HG02588 (cell line): Measurements from ENCODE around the gene RANGAP1.

Experiments
- ATAC-seq: cut with Tn5 transposase; IDR thresholded peaks from one replicate; pipeline ENCODE4 v1.9.1; 2021; ENCODE audit warnings: mild to moderate bottlenecking, moderate library complexity; ENCODE audit not compliant: unreplicated experiment

The RANGAP1 gene

GRCh38 chr22:41238570-41239442 lies 47.2 kb downstream of the RANGAP1 start:
- ATAC-seq, result no peak

GRCh38 chr22:41237707-41238569 lies 48.0 kb downstream of the RANGAP1 start:
- ATAC-seq, result peak; percentile 66

- ATAC-seq, result no peak
Measured at GRCh38 chr22:41237036-41237706, 48.8 kb downstream of the RANGAP1 start.

- ATAC-seq, result no peak
Measured at GRCh38 chr22:41234815-41235695, 50.9 kb downstream of the RANGAP1 start.

DNA sequence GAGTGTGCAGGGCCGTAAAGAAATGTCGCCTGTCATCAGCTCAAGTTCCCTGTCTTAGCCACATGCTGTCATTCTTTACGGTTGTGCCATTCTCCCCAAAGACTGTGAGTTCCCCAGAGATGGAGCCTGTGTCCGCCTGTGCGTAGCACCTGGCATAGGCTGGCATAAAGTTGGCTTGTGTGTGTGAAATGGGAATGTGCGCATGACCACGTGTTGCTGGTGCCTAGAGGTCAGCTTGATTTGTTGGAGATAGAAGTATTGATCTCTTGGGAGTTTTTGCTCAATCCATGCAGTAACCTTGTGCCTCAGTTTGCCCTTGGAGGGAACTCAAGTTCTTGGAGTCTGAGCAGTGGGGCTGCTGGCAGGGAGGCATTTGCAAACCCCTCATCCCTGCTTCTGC lies 54.6 kb downstream of the RANGAP1 start:
- no peak for ATAC-seq

- ATAC-seq, result no peak
Measured at GRCh38 chr22:41230401-41230785, 55.6 kb downstream of the RANGAP1 start.

GRCh38 chr22:41229730-41230400 lies 56.1 kb downstream of the RANGAP1 start:
- no peak for ATAC-seq

GRCh38 chr22:41229215-41229614 lies 56.8 kb downstream of the RANGAP1 start:
- ATAC-seq, result no peak

DNA sequence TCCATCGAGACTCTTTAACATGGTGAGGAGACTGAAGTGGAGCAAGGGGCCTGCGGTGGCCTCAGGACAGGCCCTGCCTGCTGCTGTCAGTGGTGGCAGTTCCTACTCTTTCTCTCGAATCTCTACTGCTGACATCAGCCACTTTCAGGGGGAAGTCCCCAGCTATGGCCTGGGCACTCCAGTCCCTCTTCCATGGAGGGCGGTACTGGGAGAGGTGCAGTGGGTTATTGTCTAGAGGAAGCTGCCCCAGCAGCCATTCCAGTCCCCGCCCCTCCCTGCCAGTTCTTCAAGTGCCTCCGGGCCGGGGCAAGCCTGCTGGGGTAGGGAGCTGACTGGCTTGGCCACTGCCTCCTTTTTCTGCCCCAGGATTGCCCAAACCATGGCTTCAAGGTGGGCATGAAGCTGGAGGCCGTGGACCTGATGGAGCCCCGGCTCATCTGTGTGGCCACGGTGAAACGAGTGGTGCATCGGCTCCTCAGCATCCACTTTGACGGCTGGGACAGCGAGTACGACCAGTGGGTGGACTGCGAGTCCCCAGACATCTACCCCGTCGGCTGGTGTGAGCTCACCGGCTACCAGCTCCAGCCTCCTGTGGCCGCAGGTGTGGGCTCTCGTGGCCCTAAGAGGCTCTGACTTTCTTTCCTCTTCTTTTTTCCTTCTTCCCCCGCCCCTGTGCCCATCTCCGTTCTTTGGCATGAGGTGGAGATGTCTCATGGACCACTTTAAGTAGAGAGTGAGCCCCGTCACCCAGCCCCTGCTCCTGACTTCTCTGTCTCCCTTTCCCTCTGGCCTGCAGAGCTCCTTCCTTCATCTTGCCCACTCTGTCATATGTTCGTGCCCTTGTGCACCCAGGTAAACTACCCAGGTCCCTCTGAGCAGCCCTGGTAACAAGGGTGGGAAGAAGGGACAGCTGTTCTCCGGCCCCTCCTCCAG lies 59.0 kb downstream of the RANGAP1 start:
- ATAC-seq, result no peak

DNA sequence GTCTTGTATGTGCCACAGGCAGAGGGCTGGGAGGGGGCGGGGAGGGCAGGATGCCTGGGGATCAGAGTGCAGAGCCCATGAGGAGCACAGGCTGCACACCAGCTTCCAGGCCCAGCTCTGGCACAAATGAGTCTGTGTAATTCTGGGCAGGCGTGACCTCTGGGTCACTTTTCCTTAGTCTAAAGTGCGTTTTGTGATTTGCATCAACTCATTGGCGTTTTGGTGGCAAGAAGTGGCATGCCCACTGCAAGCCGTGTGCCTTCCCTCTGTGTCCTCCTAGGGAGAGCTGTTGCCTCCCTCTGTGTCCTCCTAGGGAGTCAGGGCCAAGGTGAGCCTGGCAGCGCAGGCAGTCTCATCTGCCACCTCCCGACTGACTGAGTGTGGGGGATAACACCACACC lies 62.5 kb downstream of the RANGAP1 start:
- no peak for ATAC-seq

DNA sequence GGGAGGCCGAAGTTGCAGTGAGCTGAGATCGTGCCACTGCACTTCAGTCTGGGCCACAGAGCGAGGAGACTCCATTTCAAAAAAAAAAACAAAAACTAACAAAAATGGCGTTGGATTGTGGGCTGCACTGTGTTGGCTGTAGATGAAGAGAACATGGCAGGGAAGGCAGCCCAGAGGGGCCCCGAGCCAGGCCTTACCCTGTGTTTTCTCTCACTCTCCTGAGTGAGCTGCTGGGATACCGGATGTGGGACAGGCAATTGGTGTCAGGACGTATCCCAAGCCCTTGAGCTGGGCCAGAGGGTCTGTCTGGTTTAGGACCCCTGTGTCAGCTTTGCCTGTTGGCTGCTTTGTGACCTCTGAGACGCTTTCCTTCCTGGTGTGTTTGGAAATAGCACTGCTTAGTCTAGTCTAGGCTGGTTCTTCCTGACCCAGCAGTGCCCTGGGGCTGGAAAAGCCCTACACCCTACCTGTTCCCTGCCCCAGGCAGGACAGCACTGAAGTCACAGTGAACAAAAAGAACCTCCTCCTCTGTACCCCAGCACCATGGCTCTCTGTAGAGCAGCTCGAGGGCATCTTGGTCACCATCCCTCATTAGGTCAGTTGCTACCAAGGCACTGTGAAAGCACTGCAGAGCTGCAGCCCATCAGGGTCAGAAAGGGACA lies 63.0 kb downstream of the RANGAP1 start:
- ATAC-seq, result no peak

GRCh38 chr22:41217553-41218157 lies 68.3 kb downstream of the RANGAP1 start:
- no peak for ATAC-seq

DNA sequence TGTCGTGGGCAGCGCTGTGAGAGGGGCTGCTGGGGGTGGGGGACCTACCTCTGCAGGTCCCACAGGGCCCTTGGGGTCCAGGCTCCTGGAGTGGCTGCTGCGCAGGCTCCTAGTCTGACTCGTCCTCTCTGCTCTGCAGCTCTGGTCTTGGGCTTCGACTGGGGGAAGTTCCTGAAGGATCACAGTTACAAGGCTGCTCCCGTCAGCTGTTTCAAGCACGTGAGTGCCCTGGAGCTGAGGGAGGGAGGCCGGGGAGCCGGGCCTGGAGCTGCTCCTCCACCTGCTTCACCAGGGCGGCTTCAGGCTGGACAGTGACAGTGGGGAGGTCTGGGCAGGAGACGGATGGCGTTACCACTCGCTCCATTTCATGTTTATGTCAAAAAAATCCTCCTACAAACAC lies 69.0 kb downstream of the RANGAP1 start:
- no peak for ATAC-seq

DNA sequence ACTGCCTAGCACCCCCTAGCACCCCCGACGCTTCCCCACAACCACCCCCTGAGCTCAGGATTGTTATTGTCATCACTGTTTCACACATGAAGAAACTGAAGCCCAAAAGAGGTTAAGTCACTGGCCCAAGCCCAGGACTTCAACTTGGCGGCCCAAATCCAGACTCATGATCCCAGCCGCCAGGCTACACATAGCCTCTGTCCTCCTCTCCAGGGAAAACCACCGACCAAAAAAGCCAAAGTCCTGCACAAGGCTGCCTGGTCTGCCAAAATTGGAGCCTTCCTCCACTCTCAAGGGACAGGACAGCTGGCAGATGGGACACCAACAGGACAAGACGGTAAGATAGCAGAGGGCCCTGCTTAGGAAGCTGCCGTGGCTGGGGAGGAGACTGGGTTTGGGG lies 70.1 kb downstream of the RANGAP1 start:
- ATAC-seq, result no peak

GRCh38 chr22:41215409-41215808 lies 70.6 kb downstream of the RANGAP1 start:
- no peak for ATAC-seq

DNA sequence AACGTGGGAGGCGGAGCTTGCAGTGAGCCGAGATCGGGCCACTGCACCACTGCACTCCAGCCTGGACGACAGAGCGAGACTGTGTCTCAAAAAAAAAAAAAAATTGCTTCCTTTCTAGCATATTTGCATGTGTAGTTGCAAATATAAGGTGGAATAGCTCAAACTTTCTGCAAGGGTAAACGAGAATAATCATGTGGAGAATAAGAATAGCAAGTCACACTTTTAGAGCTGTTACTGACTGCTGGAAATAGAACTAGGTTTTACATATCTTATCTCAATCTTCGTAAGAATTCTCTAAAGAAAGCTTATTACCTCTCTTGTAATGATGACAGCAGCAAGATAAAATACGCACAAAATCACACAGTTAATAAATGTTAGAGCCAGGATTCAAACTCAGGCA lies 79.3 kb downstream of the RANGAP1 start:
- ATAC-seq, result no peak

GRCh38 chr22:41204992-41205900 lies 80.7 kb downstream of the RANGAP1 start, which contains the start of gene L3MBTL2:
Gene L3MBTL2 (plus strand): TSS chr22:41205312. CDS start chr22:41205363, 51 bp downstream.
- ATAC-seq, result peak; percentile 93
